HEK293 (cell line): ENCODE measurements around the gene ECSIT.
"Not testable (repeated sequence)": the region's sequence is repeated elsewhere in the genome, so short reads cannot be mapped to it uniquely, and the experiment has no call there.

Source experiments
- CTCF ChIA-PET: fragments of 350-600 bp; formaldehyde crosslinking; extraction: SDS; loops from one replicate; lab custom pipeline; 2021; ENCODE audit warnings: antibody characterized with exemption; lab: Yijun Ruan, JAX
- POLR2A ChIA-PET: fragments of 300-600 bp; formaldehyde crosslinking; extraction: SDS; loops from one replicate; lab custom pipeline; 2020; ENCODE audit warnings: antibody characterized with exemption, inconsistent platforms; lab: Yijun Ruan, JAX
- H3K27ac ChIP-seq: fragments of 200-500 bp; sonication (Bioruptor generic); 2 replicates; pipeline ENCODE4 v1.5.1; 2014; ENCODE audit warnings: low read depth, low read length, control low read depth, inconsistent platforms; ENCODE audit errors: extremely low read depth
- H3K36me3 ChIP-seq, 2 experiments: fragments of 200-500 bp in 1 of 2; sonication (Bioruptor generic) in 1 of 2; 1 replicate in 1 of 2; 2 replicates in 1 of 2; pipeline ENCODE4 v1.5.1; 2014 to 2017; ENCODE audit warnings: inconsistent platforms in 2 of 2, low read length in 2 of 2; ENCODE audit not compliant: control insufficient read depth in 2 of 2, insufficient read depth in 1 of 2
- H3K4me1 ChIP-seq: fragments of 200-500 bp; sonication (Bioruptor generic); 2 replicates; pipeline ENCODE4 v1.5.1; 2014; ENCODE audit warnings: mild to moderate bottlenecking, low read length, inconsistent platforms; ENCODE audit not compliant: control insufficient read depth, insufficient read depth
- H3K4me3 ChIP-seq: 2 replicates; pipeline ENCODE4 v1.5.1; 2011; ENCODE audit warnings: low read depth, mild to moderate bottlenecking, control low read depth, low read length, moderate library complexity
- H3K9me3 ChIP-seq: fragments of 200-500 bp; sonication (Bioruptor generic); 2 replicates; pipeline ENCODE4 v1.5.1; 2014; ENCODE audit warnings: low read depth, low read length, inconsistent platforms; ENCODE audit not compliant: control insufficient read depth, insufficient read depth
- BCL11A ChIP-seq: fragments of 450-650 bp; formaldehyde crosslinking; IDR thresholded peaks from 2 replicates; pipeline ENCODE4 v1.5.1; 2016; ENCODE audit warnings: low read depth, missing biosample characterization, missing genetic modification characterization
- GLI2 ChIP-seq: fragments of 450-650 bp; formaldehyde crosslinking; IDR thresholded peaks from 2 replicates; pipeline ENCODE4; 2017; ENCODE audit warnings: missing biosample characterization, missing genetic modification characterization, low read depth, borderline replicate concordance
- GLIS1 ChIP-seq: fragments of 450-650 bp; formaldehyde crosslinking; IDR thresholded peaks from 2 replicates; pipeline ENCODE4 v1.5.1; 2016; ENCODE audit warnings: missing biosample characterization, missing genetic modification characterization
- IKZF3 ChIP-seq: fragments of 450-650 bp; IDR thresholded peaks from 2 replicates; pipeline ENCODE4 v1.5.0; 2018; ENCODE audit warnings: missing biosample characterization, mild to moderate bottlenecking, missing genetic modification characterization, moderate library complexity
- KLF1 ChIP-seq: fragments of 450-650 bp; formaldehyde crosslinking; IDR thresholded peaks from 2 replicates; pipeline ENCODE4 v1.5.1; 2016; ENCODE audit warnings: missing biosample characterization, missing genetic modification characterization
- KLF9 ChIP-seq: fragments of 450-650 bp; formaldehyde crosslinking; IDR thresholded peaks from 2 replicates; pipeline ENCODE4 v1.5.1; 2016; ENCODE audit warnings: missing biosample characterization, missing genetic modification characterization, low read depth
- SP2 ChIP-seq: fragments of 450-650 bp; formaldehyde crosslinking; IDR thresholded peaks from 2 replicates; pipeline ENCODE4 v1.5.1; 2016; ENCODE audit warnings: missing biosample characterization, missing genetic modification characterization
- WT1 ChIP-seq: fragments of 450-650 bp; formaldehyde crosslinking; IDR thresholded peaks from 2 replicates; pipeline ENCODE4 v1.5.1; 2016; ENCODE audit warnings: missing biosample characterization, missing genetic modification characterization
- ZBTB20 ChIP-seq: fragments of 450-650 bp; formaldehyde crosslinking; IDR thresholded peaks from 2 replicates; pipeline ENCODE4 v1.5.1; 2016; ENCODE audit warnings: missing biosample characterization, missing genetic modification characterization
- ZBTB48 ChIP-seq: fragments of 450-650 bp; formaldehyde crosslinking; IDR thresholded peaks from 2 replicates; pipeline ENCODE4 v1.5.1; 2016; ENCODE audit warnings: missing biosample characterization, missing genetic modification characterization
- ZEB2 ChIP-seq: fragments of 450-650 bp; formaldehyde crosslinking; IDR thresholded peaks from 2 replicates; pipeline ENCODE4 v1.5.1; 2016; ENCODE audit warnings: missing biosample characterization, missing genetic modification characterization
- ZNF184 ChIP-seq: fragments of 450-650 bp; IDR thresholded peaks from 2 replicates; pipeline ENCODE4 v1.5.1; 2018; ENCODE audit warnings: missing biosample characterization, mild to moderate bottlenecking, missing genetic modification characterization
- ZNF248 ChIP-seq: fragments of 450-650 bp; formaldehyde crosslinking; IDR thresholded peaks from 2 replicates; pipeline ENCODE4 v1.5.1; 2017; ENCODE audit warnings: missing biosample characterization, missing genetic modification characterization
- ZNF335 ChIP-seq: fragments of 450-650 bp; formaldehyde crosslinking; conservative IDR thresholded peaks from 2 replicates; pipeline ENCODE4 v1.5.1; 2016; ENCODE audit warnings: missing biosample characterization, missing genetic modification characterization
- ZNF501 ChIP-seq: fragments of 450-650 bp; formaldehyde crosslinking; IDR thresholded peaks from 2 replicates; pipeline ENCODE4 v1.5.1; 2016; ENCODE audit warnings: missing biosample characterization, missing genetic modification characterization
- ZNF510 ChIP-seq: fragments of 450-650 bp; formaldehyde crosslinking; IDR thresholded peaks from 2 replicates; pipeline ENCODE4 v1.5.1; 2018; ENCODE audit warnings: mild to moderate bottlenecking, missing genetic modification characterization, missing biosample characterization; ENCODE audit not compliant: insufficient replicate concordance
- ZNF549 ChIP-seq: fragments of 450-650 bp; IDR thresholded peaks from 2 replicates; pipeline ENCODE4 v1.5.1; 2018; ENCODE audit warnings: missing biosample characterization, missing genetic modification characterization, mild to moderate bottlenecking, inconsistent platforms, moderate library complexity
- ZNF600 ChIP-seq: fragments of 450-650 bp; formaldehyde crosslinking; IDR thresholded peaks from 2 replicates; pipeline ENCODE4 v1.5.1; 2016; ENCODE audit warnings: missing biosample characterization, missing genetic modification characterization
- ZNF623 ChIP-seq: fragments of 450-650 bp; formaldehyde crosslinking; IDR thresholded peaks from 2 replicates; pipeline ENCODE4 v1.5.1; 2016; ENCODE audit warnings: missing biosample characterization, missing genetic modification characterization
- ZNF768 ChIP-seq: fragments of 450-650 bp; formaldehyde crosslinking; IDR thresholded peaks from 2 replicates; pipeline ENCODE4 v1.5.1; 2018; ENCODE audit warnings: missing biosample characterization, mild to moderate bottlenecking, missing genetic modification characterization
- ZNF830 ChIP-seq: fragments of 450-650 bp; IDR thresholded peaks from 2 replicates; pipeline ENCODE4 v1.5.0; 2018; ENCODE audit warnings: missing biosample characterization, missing genetic modification characterization, low read depth, mild to moderate bottlenecking, moderate library complexity
- ZNF843 ChIP-seq: fragments of 450-650 bp; formaldehyde crosslinking; IDR thresholded peaks from 2 replicates; pipeline ENCODE4 v1.5.1; 2016; ENCODE audit warnings: missing biosample characterization, missing genetic modification characterization
- TF ChIP-seq, protein P1 (sequence below): fragments of 450-650 bp; formaldehyde crosslinking; IDR thresholded peaks from 2 replicates; pipeline ENCODE4 v1.5.1; 2016; ENCODE audit warnings: missing biosample characterization, missing genetic modification characterization
- TF ChIP-seq, protein P2 (sequence below): fragments of 450-650 bp; formaldehyde crosslinking; IDR thresholded peaks from 2 replicates; pipeline ENCODE4 v1.5.1; 2016; ENCODE audit warnings: missing biosample characterization, missing genetic modification characterization
- TF ChIP-seq, protein P3 (sequence below): fragments of 450-650 bp; formaldehyde crosslinking; optimal IDR thresholded peaks from 2 replicates; pipeline ENCODE3; 2016; ENCODE audit warnings: missing biosample characterization, mild to moderate bottlenecking, missing genetic modification characterization

The ECSIT gene

DNA sequence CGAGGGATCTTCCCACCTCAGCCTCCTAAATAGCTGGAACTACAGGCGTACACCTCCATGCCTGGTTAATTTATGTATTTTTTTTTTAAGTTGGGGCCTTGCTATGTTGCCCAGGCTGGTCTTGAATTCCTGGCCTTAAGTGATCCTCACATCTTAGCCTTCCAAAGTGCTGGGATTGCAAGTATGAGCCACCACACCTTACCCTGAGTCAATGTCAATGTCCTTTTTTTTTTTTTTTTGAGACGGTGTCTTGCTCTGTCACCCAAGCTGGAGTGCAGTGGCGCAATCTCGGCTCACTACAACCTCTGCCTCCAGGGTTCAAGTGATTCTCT lies 36.7 kb upstream of the ECSIT start:
- H3K9me3 ChIP-seq, POLR2A ChIA-PET, H3K36me3 ChIP-seq: not testable (repeated sequence)
- TF ChIP-seq, protein P1, sequence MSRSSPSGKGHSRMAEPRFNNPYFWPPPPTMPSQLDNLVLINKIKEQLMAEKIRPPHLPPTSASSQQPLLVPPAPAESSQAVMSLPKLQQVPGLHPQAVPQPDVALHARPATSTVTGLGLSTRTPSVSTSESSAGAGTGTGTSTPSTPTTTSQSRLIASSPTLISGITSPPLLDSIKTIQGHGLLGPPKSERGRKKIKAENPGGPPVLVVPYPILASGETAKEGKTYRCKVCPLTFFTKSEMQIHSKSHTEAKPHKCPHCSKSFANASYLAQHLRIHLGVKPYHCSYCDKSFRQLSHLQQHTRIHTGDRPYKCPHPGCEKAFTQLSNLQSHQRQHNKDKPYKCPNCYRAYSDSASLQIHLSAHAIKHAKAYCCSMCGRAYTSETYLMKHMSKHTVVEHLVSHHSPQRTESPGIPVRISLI (tag by site-specific recombination): peak; percentile 46; the same call in 1 of the 2 replicates
- TF ChIP-seq, all 188 proteins: peak for 1; not testable (repeated sequence) for 187
- H3K4me3 ChIP-seq, CTCF ChIA-PET, H3K27ac ChIP-seq, H3K4me1 ChIP-seq: not testable (repeated sequence)

DNA sequence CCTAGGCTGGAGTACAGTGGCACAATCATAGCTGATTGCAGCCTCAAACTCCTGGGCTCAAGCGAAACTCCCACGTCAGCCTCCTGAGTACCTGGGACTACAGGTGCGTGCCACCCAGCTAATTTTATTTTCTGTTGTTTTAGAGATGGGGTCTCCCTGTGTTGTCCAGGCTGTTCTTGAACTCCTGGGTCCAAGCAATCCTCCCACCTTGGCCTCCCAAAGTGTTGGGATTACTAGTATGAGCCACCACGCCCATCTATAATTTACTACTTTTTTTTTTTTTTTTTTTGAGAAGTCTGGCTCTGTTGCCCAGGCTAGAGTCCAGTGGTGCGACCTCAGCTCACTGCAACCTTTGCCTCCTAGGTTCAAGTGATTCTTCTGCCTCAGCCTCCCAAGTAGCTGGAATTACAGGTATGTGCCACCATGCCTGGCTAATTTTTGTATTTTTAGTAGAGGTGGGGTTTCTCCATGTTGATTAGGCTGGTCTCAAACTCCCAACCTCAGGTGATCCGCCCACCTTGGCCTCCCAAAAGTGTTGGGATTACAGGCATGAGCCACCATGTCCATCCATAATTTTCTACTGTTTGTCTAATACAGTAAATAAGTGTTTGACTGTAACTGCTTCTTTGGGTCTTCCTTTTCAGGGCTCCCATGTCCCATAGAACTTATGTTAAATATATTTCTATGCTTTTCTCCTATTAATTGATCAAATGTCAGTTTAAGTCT lies 35.3 kb upstream of the ECSIT start:
- H3K9me3 ChIP-seq, H3K4me1 ChIP-seq, H3K4me3 ChIP-seq, H3K27ac ChIP-seq, POLR2A ChIA-PET, H3K36me3 ChIP-seq: not testable (repeated sequence)
- CTCF ChIA-PET: interaction anchor here (1.1 kb wide), 1 partner anchor 68 kb away, joined by 5 read pairs; no protein-coding TSS in a partner anchor

DNA sequence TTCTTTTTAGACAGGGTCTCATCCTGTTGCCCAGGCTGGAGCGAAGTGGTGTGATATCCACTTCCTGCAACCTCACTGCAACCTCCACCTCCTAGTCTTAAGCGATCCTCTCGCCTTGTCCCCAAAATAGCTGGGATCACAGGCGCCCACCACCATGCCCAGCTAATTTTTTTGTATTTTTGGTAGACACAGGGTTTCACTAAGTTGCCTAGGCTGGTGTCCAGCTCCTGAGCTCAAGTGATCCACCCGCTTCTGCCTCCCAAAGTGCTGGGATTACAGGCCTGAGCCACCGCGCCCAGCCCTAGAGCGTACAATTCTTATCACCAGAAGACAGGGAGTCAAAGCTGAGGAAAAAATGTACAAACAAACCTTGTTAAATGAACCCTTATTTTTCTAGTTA lies 34.6 kb upstream of the ECSIT start:
- H3K27ac ChIP-seq: no peak overlapping the region
- no peaks in the 10 kb centered on the region for H3K36me3 ChIP-seq
- no peaks in the 10 kb centered on the region for H3K4me1 ChIP-seq
- no peak overlapping the region for H3K4me3 ChIP-seq
- CTCF ChIA-PET: interaction anchor here (1.1 kb wide), 1 partner anchor 67 kb away, joined by 5 read pairs; no protein-coding TSS in a partner anchor
- POLR2A ChIA-PET: no interaction called here
- no peaks in the 10 kb centered on the region for H3K9me3 ChIP-seq
- TF ChIP-seq ZNF623 (tag by site-specific recombination) (no peak), IKZF3 (tag by site-specific recombination) (no peak), ZNF510 (no peak), GLI2 (no peak), ZNF248 (tag by site-specific recombination) (no peak), ZNF843 (tag by site-specific recombination) (no peak), ZNF335 (tag by site-specific recombination) (no peak), ZNF549 (no peak), SP2 (no peak), KLF9 (no peak)

DNA sequence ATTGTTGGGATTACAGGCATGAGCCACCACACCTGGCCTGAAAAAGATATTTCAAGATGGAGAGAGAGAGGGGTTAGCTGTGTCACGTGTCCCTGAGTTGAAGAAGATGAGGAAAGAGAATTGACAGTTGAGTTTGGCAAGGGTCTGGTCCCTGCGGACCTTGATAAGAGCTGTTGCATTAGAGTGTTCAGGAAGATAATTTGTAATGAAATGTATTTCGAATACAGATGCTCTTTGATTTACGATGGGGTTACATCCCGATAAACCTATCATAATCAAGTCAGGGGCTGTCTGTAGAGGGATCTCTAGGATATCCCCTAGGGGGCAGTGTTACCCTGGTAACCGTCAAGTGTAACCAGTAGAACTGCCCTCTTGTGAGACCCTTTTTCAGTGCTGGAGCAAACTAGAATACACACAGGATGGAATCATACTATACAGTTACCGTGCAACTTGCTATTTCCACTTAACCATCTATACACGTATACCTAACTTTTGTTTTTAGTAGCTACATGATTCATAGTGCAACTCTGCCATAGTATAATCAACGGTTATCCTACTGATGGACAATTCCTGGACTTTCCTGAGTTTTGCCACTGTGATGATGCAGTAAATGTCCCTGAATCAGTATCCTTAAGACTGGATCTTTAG lies 31.6 kb upstream of the ECSIT start:
- no peak overlapping the region for H3K27ac ChIP-seq
- no peaks in the 10 kb centered on the region for H3K4me1 ChIP-seq
- no peaks in the 10 kb centered on the region for H3K9me3 ChIP-seq
- no peak overlapping the region for H3K4me3 ChIP-seq
- ChIA-PET POLR2A (no interaction called here), CTCF (interaction anchor here (0.5 to 1.6 kb wide), 19 partner anchors 9 to 530 kb away, joined by 3 to 9 read pairs (median 3); no protein-coding TSS in a partner anchor)
- peaks cover 0 to 13% of the 10 kb centered on the region in 2 experiments; a peak in 2 of 3 replicates for H3K36me3 ChIP-seq
- TF ChIP-seq, protein P2, sequence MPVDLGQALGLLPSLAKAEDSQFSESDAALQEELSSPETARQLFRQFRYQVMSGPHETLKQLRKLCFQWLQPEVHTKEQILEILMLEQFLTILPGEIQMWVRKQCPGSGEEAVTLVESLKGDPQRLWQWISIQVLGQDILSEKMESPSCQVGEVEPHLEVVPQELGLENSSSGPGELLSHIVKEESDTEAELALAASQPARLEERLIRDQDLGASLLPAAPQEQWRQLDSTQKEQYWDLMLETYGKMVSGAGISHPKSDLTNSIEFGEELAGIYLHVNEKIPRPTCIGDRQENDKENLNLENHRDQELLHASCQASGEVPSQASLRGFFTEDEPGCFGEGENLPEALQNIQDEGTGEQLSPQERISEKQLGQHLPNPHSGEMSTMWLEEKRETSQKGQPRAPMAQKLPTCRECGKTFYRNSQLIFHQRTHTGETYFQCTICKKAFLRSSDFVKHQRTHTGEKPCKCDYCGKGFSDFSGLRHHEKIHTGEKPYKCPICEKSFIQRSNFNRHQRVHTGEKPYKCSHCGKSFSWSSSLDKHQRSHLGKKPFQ (tag by site-specific recombination): no peak
- peak; percentile 58; the same call in 1 of the 2 replicates for TF ChIP-seq ZEB2 (tag by site-specific recombination)
- no peak for TF ChIP-seq KLF1 (tag by site-specific recombination)
- TF ChIP-seq ZBTB48: peak; percentile 35; the same call in 1 of the 2 replicates
- 0 out of 2 replicates have a peak, but pooled peaks have one; percentile 33 for TF ChIP-seq ZNF184
- no peak for TF ChIP-seq ZNF501 (tag by site-specific recombination)
- TF ChIP-seq, protein P3, sequence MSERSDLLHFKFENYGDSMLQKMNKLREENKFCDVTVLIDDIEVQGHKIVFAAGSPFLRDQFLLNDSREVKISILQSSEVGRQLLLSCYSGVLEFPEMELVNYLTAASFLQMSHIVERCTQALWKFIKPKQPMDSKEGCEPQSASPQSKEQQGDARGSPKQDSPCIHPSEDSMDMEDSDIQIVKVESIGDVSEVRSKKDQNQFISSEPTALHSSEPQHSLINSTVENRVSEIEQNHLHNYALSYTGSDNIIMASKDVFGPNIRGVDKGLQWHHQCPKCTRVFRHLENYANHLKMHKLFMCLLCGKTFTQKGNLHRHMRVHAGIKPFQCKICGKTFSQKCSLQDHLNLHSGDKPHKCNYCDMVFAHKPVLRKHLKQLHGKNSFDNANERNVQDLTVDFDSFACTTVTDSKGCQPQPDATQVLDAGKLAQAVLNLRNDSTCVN (tag by site-specific recombination): no peak
- TF ChIP-seq GLIS1: no peak
- TF ChIP-seq ZNF830: no peak
- TF ChIP-seq BCL11A (tag by site-specific recombination): no peak
- TF ChIP-seq KLF9: no peak
- TF ChIP-seq ZBTB20 (tag by site-specific recombination): peak; percentile 25; the same call in 1 of the 2 replicates
- TF ChIP-seq WT1 (tag by site-specific recombination): no peak
- TF ChIP-seq ZNF600: no peak
- TF ChIP-seq ZNF768 (tag by site-specific recombination): no peak
